Activated CD4-positive, alpha-beta T cell treated with anti-CD3 and anti-CD28 coated beads for 36 hours (primary cell): ENCODE measurements around the gene NEURL3. TPM values are rescaled to one million over a fixed set of nuclear protein-coding genes. Genes with fewer than 3 reads are reported as not detected.

Experiments
- ATAC-seq: fragments of 200-7000 bp; cut with Tn5 transposase; one replicate; pipeline ENCODE4 v1.10.0; 2021; ENCODE audit warnings: mild to moderate bottlenecking, moderate library complexity
- CTCF ChIA-PET: fragments of 350-600 bp; sonication (Branson Sonifier 250); formaldehyde crosslinking; loops from one replicate; lab custom pipeline; 2021; ENCODE audit warnings: antibody characterized with exemption; lab: Charles Lee
- POLR2A ChIA-PET: fragments of 350-600 bp; sonication (Branson Sonifier 250); formaldehyde crosslinking; loops from one replicate; lab custom pipeline; 2021; ENCODE audit warnings: antibody characterized with exemption, inconsistent platforms; lab: Charles Lee
- DNase-seq: peaks from one replicate; pipeline ENCODE4 v3.0.0-alpha.2; 2020
- H3K27ac Mint-ChIP-seq: one replicate; pipeline ENCODE4 v1.8.0; 2021; ENCODE audit warnings: mixed read lengths
- H3K27me3 Mint-ChIP-seq: one replicate; pipeline ENCODE4 v1.8.0; 2021; ENCODE audit warnings: mixed read lengths
- H3K36me3 Mint-ChIP-seq: one replicate; pipeline ENCODE4 v1.8.0; 2021; ENCODE audit warnings: low read depth, mixed read lengths
- H3K4me1 Mint-ChIP-seq: one replicate; pipeline ENCODE4 v1.8.0; 2021; ENCODE audit warnings: mixed read lengths
- H3K4me3 Mint-ChIP-seq: one replicate; pipeline ENCODE4 v1.8.0; 2021; ENCODE audit warnings: mild to moderate bottlenecking, moderate library complexity, mixed read lengths
- H3K9me3 Mint-ChIP-seq: one replicate; pipeline ENCODE4 v1.8.0; 2021; ENCODE audit warnings: low read depth, mixed read lengths
- intact Hi-C, 2 experiments: fragments of 100-400 bp; cut with DNase I in 1 of 2; cut with micrococcal nuclease in 1 of 2; formaldehyde crosslinking; loops; one replicate each; pipeline versions ENCODE4 v1.14.2 to v1.15.1; 2022 to 2024; cut with DNase I, micrococcal nuclease
- total RNA-seq, 2 experiments: library from RNA; stranded (reverse); gene quantifications; one replicate each; pipeline ENCODE4 v1.2.3, GENCODE V29; 2021

NEURL3 gene
- total RNA-seq, 2 experiments from 2014 or later: 0.33 to 0.41 TPM

DNA sequence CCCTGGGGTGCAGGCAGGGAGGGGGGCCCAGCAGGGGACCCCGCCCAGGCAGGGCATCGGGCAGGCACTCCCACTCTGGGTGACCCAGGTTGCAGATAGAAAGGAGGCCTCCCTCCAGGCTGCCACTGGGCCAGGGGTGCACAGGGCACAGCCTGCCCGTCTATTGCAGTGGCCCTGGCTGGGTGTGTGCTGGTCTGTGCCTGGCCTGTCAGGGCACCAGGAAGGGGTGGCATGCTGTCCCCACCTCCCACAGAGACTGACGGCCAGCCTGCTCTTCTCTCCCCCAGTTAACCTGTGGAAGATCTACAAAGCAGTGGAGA lies 44.3 kb upstream of the NEURL3 start:
- ATAC-seq (no peak), DNase-seq (no peak)
- Mint-ChIP-seq H3K36me3 (peaks cover 56% of the 10 kb centered on the region), H3K4me3 (no peak overlapping the region), H3K9me3 (no peaks in the 10 kb centered on the region), H3K27ac (no peak overlapping the region), H3K4me1 (peaks cover 43% of the 10 kb centered on the region), H3K27me3 (no peaks in the 10 kb centered on the region)
- POLR2A ChIA-PET: no interaction called here
- CTCF ChIA-PET: interaction anchor here (0.6 kb wide), 1 partner anchor 41 kb away, joined by 3 read pairs; no protein-coding TSS in a partner anchor
- intact Hi-C loops: no loop called here

- intact Hi-C loops: no loop called here
- H3K36me3 Mint-ChIP-seq: peaks cover 60% of the 10 kb centered on the region
- no peak overlapping the region for H3K27ac Mint-ChIP-seq
- POLR2A ChIA-PET: interaction anchor here (1.6 kb wide), 1 partner anchor 9 kb away, joined by 4 read pairs; no protein-coding TSS in a partner anchor
- no peak for ATAC-seq
- CTCF ChIA-PET: interaction anchor here (0.6 to 1.3 kb wide), 4 partner anchors 11 to 215 kb away, joined by 3 to 5 read pairs (median 3); no protein-coding TSS in a partner anchor
- peaks cover 48% of the 10 kb centered on the region for H3K4me1 Mint-ChIP-seq
- DNase-seq: no peak
- H3K27me3 Mint-ChIP-seq: no peaks in the 10 kb centered on the region
- H3K4me3 Mint-ChIP-seq: no peak overlapping the region
- no peaks in the 10 kb centered on the region for H3K9me3 Mint-ChIP-seq
Measured at GRCh38 chr2:96548558-96549465, 43.7 kb upstream of the NEURL3 start.

GRCh38 chr2:96547731-96548171 lies 42.6 kb upstream of the NEURL3 start:
- DNase-seq (no peak), ATAC-seq (no peak)
- H3K4me3 Mint-ChIP-seq: no peak overlapping the region
- H3K9me3 Mint-ChIP-seq: no peaks in the 10 kb centered on the region
- intact Hi-C loops: no loop called here
- H3K27ac Mint-ChIP-seq: peak overlapping the region; percentile 64
- H3K36me3 Mint-ChIP-seq: peaks cover 64% of the 10 kb centered on the region
- peaks cover 51% of the 10 kb centered on the region for H3K4me1 Mint-ChIP-seq
- ChIA-PET CTCF (interaction anchor here (0.8 to 1.3 kb wide), 2 partner anchors 10 to 214 kb away, joined by 3 to 5 read pairs; no protein-coding TSS in a partner anchor), POLR2A (interaction anchor here (1.6 kb wide), 1 partner anchor 8 kb away, joined by 4 read pairs; no protein-coding TSS in a partner anchor)
- H3K27me3 Mint-ChIP-seq: no peaks in the 10 kb centered on the region

DNA sequence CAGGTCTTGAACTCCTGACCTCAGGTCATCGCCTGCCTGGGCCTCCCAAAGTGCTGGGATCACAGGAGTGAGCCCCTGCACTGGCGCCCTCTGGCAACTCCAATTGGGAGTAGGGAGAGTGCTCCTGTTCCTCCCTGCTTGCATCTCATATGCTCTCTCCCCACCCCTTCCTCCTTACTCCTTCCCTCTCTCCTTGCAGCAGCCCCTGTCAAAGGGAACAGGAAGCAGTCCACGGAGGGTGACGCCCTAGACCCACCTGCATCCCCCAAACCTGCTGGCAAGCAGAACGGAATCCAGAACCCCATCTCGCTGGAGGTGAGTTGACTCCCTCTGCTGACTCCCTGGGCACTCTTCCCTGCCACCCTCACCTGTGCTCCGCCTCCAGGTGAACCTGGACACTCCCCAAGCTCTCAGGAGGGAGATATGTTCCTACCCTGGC lies 42.1 kb upstream of the NEURL3 start:
- H3K36me3 Mint-ChIP-seq: peaks cover 67% of the 10 kb centered on the region
- no peak for ATAC-seq
- DNase-seq: no peak
- H3K9me3 Mint-ChIP-seq: no peaks in the 10 kb centered on the region
- no peak overlapping the region for H3K4me3 Mint-ChIP-seq
- intact Hi-C loops: no loop called here
- H3K27ac Mint-ChIP-seq: peak overlapping the region; percentile 64
- ChIA-PET CTCF (interaction anchor here (0.5 kb wide), 1 partner anchor 210 kb away, joined by 3 read pairs; no protein-coding TSS in a partner anchor), POLR2A (no interaction called here)
- peaks cover 57% of the 10 kb centered on the region for H3K4me1 Mint-ChIP-seq
- H3K27me3 Mint-ChIP-seq: no peaks in the 10 kb centered on the region

DNA sequence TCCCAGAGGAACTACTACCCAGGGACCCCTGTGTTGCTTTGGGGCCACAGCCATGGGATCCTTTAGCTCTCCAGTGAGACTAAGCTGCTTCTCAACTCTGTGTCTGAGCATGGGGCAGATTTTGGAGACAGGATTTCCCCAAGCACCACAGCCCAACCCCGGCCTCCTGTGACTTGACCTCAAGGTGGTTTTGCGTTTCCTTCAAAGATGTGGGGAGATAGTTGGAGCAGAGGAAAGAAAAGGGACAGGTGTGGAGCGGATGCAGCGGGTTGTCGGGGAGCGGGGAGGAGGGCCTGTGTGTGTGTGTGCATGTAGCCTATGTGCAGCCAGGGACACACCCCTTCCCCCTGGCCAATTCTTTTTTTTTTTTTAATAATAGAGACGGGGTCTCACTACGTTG lies 41.6 kb upstream of the NEURL3 start:
- CTCF ChIA-PET: interaction anchor here (0.5 kb wide), 1 partner anchor 210 kb away, joined by 3 read pairs; no protein-coding TSS in a partner anchor
- Mint-ChIP-seq H3K9me3 (no peaks in the 10 kb centered on the region), H3K27ac (peak overlapping the region; percentile 69), H3K36me3 (peaks cover 68% of the 10 kb centered on the region), H3K27me3 (no peaks in the 10 kb centered on the region), H3K4me1 (peaks cover 58% of the 10 kb centered on the region), H3K4me3 (no peak overlapping the region)
- POLR2A ChIA-PET: no interaction called here
- DNase-seq: no peak
- intact Hi-C loops: no loop called here
- ATAC-seq: no peak

- ATAC-seq (peak; percentile 37), DNase-seq (peak; percentile 61)
- H3K27ac Mint-ChIP-seq: peak overlapping the region; percentile 69
- no peaks in the 10 kb centered on the region for H3K9me3 Mint-ChIP-seq
- H3K4me3 Mint-ChIP-seq: peak overlapping the region; percentile 20
- H3K36me3 Mint-ChIP-seq: peaks cover 72% of the 10 kb centered on the region
- H3K4me1 Mint-ChIP-seq: peaks cover 63% of the 10 kb centered on the region
- CTCF ChIA-PET: no interaction called here
- POLR2A ChIA-PET: no interaction called here
- no peaks in the 10 kb centered on the region for H3K27me3 Mint-ChIP-seq
- intact Hi-C loops: no loop called here
Measured at GRCh38 chr2:96546321-96546720, 41.2 kb upstream of the NEURL3 start.

DNA sequence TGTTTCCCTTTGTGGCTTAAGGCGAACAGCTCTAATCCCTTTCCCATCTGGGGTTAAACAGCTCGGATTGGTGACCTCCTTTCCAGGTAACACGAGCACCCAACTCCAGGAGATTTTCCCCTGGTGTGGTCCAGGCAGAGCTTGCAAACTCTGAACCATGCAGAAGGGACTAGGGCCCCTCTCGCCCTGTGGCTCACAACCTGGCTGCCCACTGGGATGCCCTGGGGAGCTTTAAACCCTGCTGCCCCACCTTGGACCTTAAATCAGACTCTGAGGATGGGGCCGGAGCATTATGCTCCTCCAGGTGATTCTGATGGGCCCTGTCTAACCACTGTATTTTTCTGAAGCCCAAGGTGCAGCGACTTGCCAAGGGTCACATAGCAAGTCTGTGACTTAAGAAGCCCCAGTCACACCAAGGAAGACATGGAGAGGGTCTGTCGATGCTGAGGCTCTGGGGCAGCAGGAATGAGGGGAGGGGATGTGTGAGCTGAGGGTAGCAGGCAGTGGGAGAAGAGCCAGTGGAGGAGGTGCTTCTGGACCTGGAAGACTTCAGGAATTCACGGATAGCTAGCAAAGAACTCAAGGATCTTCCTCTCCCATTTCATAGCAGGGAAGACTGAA lies 37.3 kb upstream of the NEURL3 start:
- POLR2A ChIA-PET: interaction anchor here (6.0 kb wide), 1 partner anchor 14 kb away, joined by 144 read pairs; no protein-coding TSS in a partner anchor
- no peaks in the 10 kb centered on the region for H3K27me3 Mint-ChIP-seq
- H3K4me3 Mint-ChIP-seq: peak overlapping the region; percentile 22
- intact Hi-C loops: no loop called here
- CTCF ChIA-PET: interaction anchor here (1.0 to 9.2 kb wide), 3 partner anchors 13 to 317 kb away, joined by 3 to 95 read pairs (median 4); no protein-coding TSS in a partner anchor
- H3K27ac Mint-ChIP-seq: peak overlapping the region; percentile 39
- DNase-seq: no peak
- peaks cover 83% of the 10 kb centered on the region for H3K4me1 Mint-ChIP-seq
- H3K9me3 Mint-ChIP-seq: no peaks in the 10 kb centered on the region
- peaks cover 94% of the 10 kb centered on the region for H3K36me3 Mint-ChIP-seq
- ATAC-seq: no peak

DNA sequence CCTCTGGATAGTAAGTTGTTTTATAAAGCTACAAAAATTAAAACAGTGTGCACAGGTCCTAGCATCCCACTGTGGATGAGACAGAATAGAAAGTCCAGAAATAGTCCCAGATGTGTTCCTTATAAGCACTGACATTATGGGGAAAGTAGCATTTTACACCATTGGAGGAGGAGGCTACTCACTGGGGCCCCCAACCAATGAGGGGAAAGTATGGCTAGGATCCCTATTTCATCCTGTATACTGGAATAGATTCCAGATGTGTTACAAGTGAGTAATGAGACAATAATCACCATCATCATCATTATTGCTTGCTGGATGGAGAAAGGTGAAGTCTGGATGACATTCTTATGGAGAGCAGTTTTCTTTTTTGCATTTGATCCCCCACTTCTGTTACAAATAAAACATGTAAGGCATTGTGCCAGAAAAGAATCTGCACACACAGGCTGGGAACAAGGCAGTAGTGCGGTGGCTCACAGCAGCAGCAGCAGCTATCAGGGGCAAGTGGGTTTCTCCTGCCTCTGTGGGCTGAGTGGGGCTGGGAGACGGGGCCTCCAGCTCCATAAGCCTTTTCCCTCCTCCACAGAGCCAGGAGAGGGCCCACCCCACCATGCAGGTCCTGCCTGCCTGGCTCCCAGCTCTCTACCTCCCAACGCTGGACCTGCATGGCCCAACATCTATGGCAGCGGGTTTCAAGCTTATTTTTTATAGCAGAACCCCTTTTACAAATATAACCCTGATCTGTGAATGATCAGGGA lies 36.4 kb upstream of the NEURL3 start:
- no peak overlapping the region for H3K4me3 Mint-ChIP-seq
- ATAC-seq: no peak
- H3K36me3 Mint-ChIP-seq: peaks cover 92% of the 10 kb centered on the region
- H3K27me3 Mint-ChIP-seq: no peaks in the 10 kb centered on the region
- ChIA-PET POLR2A (interaction anchor here (6.0 kb wide), 2 partner anchors 13 to 14 kb away, joined by 58 to 144 read pairs; no protein-coding TSS in a partner anchor), CTCF (interaction anchor here (1.1 to 9.2 kb wide), 2 partner anchors 14 to 318 kb away, joined by 4 to 95 read pairs; no protein-coding TSS in a partner anchor)
- H3K4me1 Mint-ChIP-seq: peaks cover 76% of the 10 kb centered on the region
- H3K9me3 Mint-ChIP-seq: no peaks in the 10 kb centered on the region
- no peak for DNase-seq
- intact Hi-C loops: no loop called here
- peak overlapping the region; percentile 15 for H3K27ac Mint-ChIP-seq

- ChIA-PET POLR2A (interaction anchor here (1.7 to 6.0 kb wide), 3 partner anchors 8 to 15 kb away, joined by 4 to 144 read pairs (median 58); no protein-coding TSS in a partner anchor), CTCF (interaction anchor here (0.9 to 9.2 kb wide), 3 partner anchors 11 to 221 kb away, joined by 3 to 95 read pairs (median 3); partner anchors contain the start of gene CNNM4)
- Mint-ChIP-seq H3K27me3 (no peaks in the 10 kb centered on the region), H3K9me3 (no peaks in the 10 kb centered on the region), H3K36me3 (peaks cover 78% of the 10 kb centered on the region), H3K27ac (peak overlapping the region; percentile 96), H3K4me3 (peak overlapping the region; percentile 97), H3K4me1 (peaks cover 71% of the 10 kb centered on the region)
- DNase-seq (no peak), ATAC-seq (no peak)
- intact Hi-C loops: no loop called here
Measured at GRCh38 chr2:96540136-96540535, 35.0 kb upstream of the NEURL3 start.

- ChIA-PET CTCF (interaction anchor here (1.1 to 9.2 kb wide), 5 partner anchors 12 to 239 kb away, joined by 3 to 95 read pairs (median 10); no protein-coding TSS in a partner anchor), POLR2A (interaction anchor here (0.5 to 6.0 kb wide), 10 partner anchors 9 to 381 kb away, joined by 3 to 144 read pairs (median 4); no protein-coding TSS in a partner anchor)
- Mint-ChIP-seq H3K9me3 (no peaks in the 10 kb centered on the region), H3K27ac (peak overlapping the region; percentile 96), H3K27me3 (no peaks in the 10 kb centered on the region), H3K36me3 (peaks cover 71% of the 10 kb centered on the region), H3K4me3 (peak overlapping the region; percentile 97), H3K4me1 (peaks cover 65% of the 10 kb centered on the region)
- no peak for DNase-seq
- intact Hi-C loops: loop anchor here (1.0 to 10.0 kb wide), 11 partner anchors 13 to 1925 kb away; partner anchors contain the start of genes ACTR1B (in 1 of the 2), ANKRD36 (in 1 of the 2), DUSP2 (in 1 of the 2) and LMAN2L (in 1 of the 2)
- ATAC-seq: peak; percentile 2
Measured at GRCh38 chr2:96539215-96539920, 34.2 kb upstream of the NEURL3 start.
